HG02763 (cell line): Measurements from ENCODE around the gene SLC48A1.

Source experiments
- ATAC-seq: cut with Tn5 transposase; IDR thresholded peaks from one replicate; pipeline ENCODE4 v1.9.1; 2021; ENCODE audit warnings: mild to moderate bottlenecking, moderate library complexity; ENCODE audit not compliant: unreplicated experiment

SLC48A1 gene

DNA sequence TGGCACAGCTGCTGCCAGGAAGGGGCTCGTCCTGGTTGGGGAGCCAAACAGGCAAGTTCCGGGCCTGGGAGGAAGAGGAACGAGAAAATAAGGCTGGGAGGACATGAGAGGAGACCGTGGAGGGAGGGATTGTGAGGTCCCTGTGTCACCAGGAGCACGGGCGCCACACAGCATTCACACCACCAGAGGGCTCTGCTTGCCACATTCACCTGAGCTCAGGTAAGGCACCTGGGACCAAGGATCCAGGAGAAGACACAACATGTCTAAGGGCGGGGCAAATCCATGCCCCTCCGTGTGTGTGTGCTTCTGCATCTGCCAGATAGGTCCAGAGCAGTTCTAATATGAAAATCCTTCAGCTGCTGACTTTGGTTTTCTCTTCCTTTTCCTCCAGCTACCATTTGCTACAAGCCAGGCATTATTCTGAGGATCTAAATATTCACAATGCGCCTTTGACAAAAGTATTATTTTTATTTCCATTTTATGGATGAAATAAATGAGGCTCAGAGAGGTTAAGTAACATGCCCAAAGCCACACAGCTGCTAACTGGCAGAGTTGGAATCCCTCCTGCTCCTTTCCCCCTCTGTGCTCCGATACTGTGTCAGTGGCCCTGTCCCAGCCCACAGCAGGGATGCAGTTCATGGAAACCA lies 28.9 kb upstream of the SLC48A1 start:
- no peak for ATAC-seq

DNA sequence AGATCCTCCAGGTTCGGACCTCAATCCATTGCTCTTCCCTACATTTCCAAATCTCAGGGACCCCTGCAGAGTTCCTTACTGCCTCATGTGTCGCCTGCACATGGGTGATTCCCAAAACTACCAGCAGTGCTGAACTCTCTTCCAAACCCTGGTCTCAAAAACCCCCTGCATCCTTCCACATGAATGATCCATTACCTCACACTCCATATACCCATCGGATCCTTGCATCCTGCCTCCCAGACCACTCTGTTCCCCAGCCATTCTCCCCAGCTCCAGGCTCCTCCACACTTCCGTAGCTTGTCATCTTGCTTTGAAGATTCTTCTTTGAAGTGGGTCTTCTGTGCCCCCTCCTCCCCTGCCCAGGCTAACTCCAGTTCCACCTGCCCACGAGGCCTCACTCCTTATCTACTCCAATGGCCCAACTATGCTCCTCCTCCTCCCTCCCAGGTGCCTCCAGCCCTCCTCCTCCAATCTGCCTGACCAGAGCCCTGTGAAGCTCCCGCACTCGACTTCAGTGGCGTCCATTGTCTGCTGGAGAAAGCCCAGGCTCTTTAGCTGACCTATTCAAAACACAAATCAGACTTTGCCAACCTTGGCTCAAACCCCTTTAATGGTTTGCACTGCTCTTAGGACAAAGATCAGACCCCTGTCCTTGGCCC lies 28.1 kb upstream of the SLC48A1 start:
- no peak for ATAC-seq

DNA sequence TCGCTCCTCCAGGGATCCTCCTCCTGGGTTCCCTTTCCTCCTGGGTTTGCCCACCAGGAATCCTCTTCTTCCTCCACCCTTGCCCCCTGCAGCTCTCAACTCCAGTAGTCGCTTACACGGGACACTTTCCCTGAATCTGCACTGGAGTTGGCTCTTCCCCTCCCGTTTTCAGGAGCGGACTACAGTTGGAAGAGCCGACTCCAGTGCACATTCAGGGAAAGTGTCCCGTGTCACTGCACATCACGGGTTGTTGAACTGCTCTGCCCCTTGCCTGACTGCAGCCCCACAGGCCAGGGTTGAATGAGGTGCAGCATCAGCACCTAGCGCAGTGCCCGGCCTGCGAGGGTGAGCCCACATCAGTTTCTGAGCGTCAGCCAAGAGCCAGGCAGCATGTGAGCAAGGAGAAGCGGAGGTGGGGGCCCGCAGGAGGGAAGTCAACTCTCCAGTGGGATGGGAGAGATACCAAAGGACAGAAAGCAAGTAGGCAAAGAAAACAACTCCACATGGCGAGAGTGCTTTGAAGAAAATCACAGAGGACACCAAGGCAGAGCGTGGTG lies 27.5 kb upstream of the SLC48A1 start:
- no peak for ATAC-seq

DNA sequence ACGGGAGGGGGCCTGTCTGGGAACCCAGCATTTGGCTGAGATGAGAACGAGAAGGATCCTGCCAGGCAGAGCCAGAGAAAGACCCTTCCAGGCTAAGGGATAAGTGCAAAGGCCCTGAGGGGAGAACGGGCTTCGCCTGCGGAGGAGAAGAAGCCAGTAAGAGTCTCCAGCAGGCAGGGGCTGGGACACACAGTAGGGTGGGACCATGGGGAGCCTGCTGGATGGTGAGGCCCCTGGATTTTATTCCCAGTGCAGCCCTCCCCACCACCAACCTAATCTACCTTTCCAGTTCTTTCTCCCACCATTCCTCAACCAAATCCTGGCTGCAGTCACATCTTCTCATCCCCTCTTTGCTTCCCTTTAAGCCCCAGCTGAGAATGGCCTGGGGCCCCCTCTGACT lies 27.0 kb upstream of the SLC48A1 start:
- ATAC-seq, result no peak

DNA sequence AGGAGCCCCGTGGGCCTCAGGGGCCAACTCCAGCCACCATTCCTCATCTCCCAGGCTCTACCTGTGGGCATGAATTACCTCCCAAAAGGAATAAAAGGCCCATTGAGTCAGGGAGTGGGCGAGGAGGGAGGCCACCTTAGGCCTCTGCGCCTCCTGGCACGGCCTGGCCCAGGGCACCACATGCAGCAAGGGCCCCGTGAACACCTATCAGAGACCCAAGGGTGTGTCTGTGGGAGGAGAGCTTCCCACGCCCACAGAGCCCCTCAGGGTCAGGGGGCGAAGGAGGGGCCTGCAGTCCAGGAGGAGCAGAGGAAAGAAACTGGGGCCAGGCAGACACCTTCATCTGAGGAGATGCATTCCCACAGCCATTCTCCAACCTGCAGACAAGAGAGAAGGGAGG lies 26.5 kb upstream of the SLC48A1 start:
- no peak for ATAC-seq

DNA sequence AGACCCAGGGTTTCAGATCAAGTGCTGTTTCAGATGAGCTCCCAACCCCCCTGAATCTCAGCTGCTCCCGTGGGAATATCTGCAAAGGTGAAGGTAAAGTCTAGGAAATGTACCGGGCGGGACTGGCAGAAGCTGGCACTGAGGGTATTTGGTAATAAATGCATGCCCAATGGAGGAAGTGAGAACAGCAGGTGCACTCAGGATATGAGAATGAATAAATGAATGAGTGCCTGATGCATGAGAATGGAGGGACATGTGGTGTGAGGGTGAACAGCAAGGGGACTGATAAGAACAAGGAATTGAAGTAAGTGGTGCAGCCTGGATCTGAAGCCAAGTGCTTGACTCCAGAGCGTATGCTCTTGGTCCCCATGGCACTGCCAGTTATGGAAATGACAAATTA lies 25.9 kb upstream of the SLC48A1 start:
- ATAC-seq, result no peak

DNA sequence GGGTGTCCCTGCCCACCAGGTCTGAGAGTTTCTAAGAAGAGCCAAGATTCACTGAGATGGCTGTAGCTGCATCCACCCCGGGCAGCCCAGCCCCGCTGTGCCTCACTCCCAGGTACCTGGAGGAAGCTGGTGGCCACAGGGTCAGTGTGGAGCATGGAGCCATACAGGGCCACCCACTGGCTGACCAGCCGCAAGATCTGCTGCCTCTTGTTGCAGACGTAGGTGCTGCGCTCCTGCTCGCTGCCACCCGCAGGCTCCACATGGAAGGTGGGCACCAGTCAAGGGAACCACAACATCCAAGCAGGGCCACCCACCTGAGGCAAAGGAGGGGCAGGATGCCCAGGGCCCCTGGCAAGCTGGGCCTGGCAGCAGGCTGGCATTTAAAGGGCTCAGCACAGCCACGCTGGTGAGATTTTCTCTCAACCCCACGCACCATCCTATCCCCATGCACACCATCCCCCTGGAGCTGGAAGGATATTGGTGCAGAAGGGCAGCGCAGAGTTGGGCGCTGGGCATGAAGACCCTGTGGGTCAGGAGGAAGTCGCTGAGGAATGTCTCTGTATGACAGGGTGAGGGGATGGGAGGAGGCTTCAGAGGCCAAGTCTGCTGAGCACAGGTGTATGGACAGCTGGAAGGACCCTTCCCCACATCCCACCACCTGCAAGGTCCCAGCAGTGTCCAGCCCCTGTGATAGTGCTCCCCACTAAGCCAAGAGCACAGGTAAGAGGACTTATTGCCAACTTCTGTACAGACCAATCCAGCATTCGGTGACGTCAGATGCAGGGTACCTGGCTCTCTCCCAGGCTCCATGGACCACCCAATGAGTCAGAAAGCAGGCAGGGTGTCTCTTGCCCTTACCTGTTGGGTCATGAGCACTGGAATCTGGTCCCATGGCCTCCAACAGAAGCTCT lies 25.2 kb upstream of the SLC48A1 start:
- no peak for ATAC-seq

DNA sequence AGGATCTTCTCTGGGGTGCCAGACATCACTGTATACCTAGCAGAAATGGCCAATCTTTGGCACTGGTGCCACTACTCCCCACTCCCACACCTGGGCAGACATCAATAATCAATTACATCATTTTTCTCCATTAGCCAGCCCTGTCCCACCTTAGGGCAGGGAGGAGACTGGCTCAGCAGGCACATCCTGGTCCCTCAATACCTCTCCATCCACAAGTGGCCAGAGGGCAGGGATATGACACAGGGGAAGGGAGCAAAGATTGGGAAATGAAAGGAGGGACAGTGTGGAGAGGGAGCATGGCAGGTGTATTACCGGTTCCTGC lies 24.6 kb upstream of the SLC48A1 start:
- no peak for ATAC-seq

DNA sequence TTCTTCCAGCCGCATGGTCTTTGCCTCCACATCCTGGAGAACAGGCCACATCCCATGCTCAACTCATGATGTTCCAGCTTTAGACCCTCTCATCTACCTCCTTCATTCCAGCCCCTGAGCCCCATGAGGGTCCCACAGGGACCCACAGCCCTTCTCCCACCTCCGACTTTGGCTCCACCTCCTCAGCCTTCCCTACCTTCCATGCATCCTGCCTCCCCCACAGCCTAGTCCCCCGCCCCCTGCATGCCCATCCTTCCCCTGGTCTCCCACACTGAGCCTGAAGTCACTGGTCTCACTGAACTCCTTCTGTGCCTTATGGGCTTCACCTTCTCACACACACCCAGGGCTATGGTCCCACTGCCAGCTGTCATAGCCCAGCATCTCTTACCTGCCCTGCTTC lies 24.1 kb upstream of the SLC48A1 start:
- ATAC-seq, result no peak

DNA sequence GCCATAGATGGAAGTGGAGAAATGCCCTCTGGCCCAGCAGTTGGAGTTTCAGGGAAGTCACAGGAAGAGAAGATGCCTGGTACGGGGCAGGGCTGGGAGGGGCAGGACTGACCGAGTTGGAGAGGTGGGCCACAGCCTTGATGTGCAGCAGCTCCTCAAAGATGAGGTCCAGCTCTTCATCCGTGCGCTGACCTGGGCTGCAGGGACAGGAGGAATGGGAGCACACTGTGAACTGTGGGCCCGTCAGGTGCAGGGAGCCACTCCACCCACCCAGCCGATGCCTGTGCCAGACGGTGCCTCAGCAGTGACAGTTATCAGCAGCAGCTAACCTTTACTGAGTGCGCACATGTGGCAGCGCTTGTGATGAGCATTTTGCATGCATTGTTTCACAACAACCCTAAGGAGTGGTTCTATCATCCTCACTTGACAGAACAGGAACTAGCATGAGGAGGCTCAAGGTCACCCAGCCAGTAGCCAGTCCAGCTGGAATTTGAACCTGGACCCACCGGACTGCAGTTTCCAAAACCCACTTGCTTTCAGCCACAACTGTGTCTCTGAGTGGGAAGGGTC lies 22.7 kb upstream of the SLC48A1 start:
- ATAC-seq, result no peak

DNA sequence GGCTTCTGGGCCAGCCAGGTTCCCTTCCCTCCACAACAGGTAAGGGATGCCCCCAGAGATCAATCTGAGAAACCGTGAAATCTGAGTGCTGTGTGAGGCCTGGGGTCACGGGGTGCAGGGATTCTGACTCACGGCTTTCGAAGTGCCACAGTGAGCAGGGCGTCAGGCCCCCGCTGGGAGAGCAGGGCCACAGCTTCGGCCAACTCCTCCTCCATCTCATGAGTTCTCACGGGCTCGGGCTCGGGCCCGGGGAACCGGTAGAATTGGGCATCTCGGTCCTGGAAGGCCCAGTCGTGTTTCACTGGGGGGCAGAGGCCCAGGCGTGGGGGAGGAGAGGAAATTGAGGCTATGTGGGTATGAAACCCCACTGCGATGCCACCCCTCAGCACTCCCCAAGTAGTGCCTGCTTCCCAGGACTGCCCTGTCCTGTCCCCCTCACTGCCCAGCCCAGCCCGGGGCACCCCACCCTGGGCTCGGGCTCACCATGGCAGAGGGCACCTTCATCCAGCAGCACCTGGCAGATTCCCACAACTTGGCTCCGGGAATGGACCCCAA lies 22.0 kb upstream of the SLC48A1 start:
- no peak for ATAC-seq

DNA sequence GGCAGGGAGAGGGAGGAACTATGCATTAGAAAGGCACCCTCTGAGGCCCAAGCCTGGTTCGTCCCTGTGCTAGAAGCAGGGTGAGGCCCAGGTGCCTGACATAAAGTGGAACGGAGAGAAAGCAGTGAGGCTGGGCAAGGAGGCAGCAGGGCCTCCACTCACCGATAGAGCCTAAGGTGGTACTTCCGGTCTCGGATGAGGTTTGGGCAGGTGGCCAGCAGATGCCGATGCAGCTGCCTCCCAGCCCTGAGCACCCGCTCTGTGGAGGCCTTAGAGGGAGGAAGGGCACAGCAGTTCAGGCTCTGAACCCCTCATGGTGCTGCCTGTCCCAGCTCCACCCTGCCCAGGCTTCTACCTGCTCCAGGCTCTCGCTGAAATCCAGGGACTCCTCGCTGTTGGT lies 21.5 kb upstream of the SLC48A1 start:
- no peak for ATAC-seq

DNA sequence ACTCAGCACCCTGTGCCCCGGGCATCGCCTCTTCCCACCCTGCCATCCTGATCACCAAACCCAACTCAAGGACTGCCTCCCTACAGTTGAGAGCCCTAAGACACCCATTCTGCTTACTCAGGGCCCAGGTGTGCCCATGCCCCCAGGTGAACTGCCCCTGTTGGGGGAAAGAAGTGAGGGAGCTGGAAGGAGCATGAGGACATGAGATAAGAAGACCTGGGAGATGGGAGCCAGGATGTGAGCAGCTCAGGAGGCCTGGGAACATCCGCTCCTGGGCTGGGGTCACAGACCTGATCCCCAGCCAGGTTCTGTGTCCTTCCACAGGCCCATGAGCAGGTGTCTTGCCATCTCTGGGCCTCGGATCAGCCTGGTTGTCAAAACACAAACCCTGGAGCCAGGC lies 20.9 kb upstream of the SLC48A1 start:
- ATAC-seq, result no peak

DNA sequence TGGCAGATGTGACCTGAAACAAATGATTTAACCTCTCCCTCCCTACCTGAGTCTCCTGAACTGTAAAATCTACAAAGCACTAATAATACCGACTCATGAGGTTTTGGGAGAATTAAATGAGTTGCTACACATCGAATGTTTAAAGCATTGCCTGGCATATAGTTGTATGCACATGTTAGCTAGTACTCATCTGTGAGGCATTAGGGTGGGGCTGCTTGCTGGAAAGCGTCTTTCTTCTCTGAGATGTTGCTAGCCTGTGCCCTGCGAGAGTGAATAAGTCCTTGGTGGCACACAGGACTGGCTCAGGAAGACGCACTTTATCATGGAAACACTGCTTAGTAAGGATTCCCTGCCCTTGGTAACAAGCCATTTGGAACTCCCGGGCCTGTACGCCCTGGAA lies 20.5 kb upstream of the SLC48A1 start:
- ATAC-seq, result no peak

DNA sequence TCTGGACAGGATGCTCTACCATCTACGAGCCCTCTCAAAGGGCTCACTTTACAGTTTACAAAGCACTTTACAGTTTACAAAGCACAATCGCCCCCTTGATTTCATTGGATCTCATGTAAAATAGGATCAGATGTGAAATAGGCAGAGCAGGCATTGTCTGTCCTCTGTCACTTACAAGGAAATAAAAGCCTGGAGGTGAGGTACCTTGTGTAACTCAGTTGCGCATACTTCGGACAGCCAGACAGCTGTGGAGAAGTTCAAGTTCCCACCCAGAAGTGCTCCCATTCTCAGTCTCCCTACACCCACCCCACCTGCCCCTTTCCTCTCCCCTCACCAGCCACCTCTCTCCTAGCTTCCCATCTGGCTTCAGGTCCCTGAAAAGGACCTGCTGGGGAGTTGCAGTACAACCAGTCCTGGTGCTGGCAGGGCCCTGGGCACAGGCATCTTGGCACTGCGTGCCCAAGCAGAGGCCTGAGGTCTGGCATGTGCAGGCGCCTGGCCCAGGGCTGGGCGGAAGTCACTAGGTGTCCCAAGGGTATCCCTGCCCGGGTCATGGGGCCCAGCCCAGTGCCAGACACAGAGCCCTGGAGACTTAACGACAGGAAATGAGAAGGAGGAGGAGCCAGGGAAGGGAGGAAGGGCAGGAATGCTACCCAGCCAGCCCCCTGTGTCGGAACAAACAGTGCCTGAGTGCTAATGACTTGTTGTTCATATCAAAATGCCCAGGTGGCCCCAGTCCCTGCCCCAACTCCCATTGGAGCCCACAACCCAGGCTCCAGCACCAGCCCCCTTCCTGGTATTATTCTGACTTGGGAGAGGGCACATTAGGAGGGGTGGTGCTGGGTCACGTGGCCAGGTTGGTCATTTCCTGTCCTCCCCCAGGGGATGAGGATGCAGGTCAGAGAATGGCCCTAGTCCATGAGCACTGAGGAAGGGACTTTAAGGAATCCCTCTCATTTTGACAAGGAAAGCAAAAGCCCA lies 19.7 kb upstream of the SLC48A1 start:
- no peak for ATAC-seq

DNA sequence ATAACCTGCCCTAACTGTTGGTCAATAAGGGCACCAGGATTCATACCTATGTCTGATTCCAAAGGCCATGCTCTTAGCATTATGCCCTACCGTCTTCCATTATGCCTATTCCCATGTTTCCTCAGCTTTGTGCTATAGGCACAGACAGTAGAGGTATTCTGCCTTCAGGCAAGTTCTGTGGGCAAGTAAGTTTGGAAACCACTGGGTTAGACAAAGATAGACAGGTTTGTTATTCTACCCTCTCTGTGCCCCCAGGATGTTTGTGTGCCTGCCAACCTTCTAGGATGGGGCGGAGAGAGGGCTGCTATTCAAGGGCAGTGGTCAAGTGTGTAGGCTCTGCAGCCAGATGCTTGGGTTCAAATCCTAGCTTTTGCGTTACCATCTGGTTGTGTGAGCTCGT lies 18.9 kb upstream of the SLC48A1 start:
- ATAC-seq, result no peak

DNA sequence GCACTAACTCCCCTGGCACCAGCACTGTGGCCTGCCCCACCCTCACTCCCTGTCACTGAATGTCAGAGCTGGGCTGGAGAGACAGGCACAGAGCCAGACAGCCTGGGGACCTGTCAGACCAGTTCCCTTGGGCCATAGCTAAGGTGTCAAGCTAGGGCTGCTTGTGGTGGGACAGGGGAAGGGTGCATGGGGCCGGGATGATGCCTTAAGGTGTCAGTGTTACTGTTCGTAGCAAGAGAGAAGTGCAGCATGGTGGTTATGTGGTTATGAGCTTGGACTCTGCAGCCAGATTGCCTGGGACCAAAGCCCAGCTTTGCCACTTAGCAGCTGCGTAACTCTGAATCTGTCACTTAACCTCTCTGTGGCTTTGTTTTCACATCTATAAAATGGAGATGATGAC lies 18.2 kb upstream of the SLC48A1 start:
- no peak for ATAC-seq

DNA sequence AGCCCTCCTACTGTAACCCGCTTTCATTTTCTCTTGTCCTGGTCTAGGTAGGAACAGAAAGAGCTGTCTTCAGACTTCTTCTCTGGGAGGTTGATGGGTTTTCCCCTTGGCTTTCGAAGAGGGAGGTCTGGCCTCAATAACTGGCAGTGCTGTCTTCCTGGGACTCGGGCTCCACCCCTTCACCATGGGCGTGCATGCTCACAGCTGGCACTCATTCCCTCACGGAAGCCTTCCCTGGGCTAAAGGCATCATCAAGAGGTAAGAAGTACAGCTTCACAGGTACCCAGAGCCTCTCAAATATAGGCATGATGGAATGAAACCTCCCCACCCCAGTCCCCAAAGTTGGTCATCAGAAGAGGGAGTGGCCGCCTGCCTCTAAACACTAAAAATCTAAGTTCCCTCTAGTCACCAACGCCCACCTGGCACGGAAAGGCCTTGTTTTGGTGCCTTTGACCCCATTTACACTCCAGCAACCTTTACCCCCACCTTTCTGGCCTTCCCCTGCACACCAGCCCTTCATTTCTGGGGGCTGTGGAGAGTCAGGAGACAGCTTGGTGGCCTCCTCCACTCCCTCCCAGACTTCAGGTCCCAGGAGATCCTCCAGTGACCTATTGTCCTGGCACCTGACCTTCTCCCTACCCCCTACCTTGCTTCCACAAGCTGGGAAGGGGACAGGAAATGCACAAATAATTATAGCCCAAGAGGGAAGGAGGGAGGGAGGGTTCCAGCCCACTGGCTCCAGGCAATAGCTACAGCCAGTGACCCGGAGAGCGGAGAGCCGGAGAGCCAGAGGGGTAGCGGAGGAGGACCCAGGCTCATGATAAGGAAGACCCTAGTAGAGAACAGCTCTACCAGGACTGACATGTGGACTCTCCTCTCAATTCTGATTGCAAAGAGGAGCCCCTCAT lies 17.1 kb upstream of the SLC48A1 start:
- peak; percentile 73 for ATAC-seq

DNA sequence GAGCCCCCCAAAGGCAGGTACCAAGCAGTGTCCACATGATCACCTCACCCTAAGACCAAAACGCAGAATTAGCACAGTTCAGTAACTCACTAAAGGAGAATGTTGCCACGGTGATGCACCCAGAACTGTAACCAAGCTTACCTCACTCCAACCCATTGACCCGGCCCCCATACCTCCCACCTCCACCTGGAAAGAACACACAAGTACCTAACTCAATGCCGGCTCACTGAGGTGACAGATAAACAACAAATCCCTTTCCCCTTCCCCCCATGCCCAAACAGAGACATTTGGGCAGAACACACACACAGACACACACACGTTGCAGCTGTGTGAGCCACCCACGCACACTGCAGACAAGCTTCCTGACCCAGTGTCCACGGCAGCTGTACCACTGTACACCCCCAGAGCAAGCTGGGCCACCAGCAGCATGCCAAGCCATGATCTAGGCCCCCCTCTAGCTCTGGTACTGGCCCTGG lies 15.6 kb upstream of the SLC48A1 start:
- ATAC-seq, result no peak
